ENCODE data around the gene ATP6V1B1. TPM values are rescaled to one million over a fixed set of nuclear protein-coding genes. Genes with fewer than 3 reads are reported as not detected.

ATP6V1B1 gene
- total and polyA plus RNA-seq, 9 of the 15 experiments (the other 6 are each of a cell fraction or from before 2014, with no cell fraction given), result not detected

- TF ChIP-seq ZNF696 (CRISPR knock-in tag; conservative IDR thresholded peaks at IDR 0.05) (no peak), MYBL2 (IDR thresholded peaks at IDR 0.05; ENCODE audit: low read depth) (no peak), MYBL2 (CRISPR knock-in tag; IDR thresholded peaks at IDR 0.05; ENCODE audit: borderline replicate concordance) (no peak), ATF7 (IDR thresholded peaks at IDR 0.05) (0 out of 2 replicates have a peak, but pooled peaks have one; percentile 22), RAD21 (CRISPR knock-in tag; conservative IDR thresholded peaks at IDR 0.05 in 1 of 2, IDR thresholded peaks at IDR 0.05 in 1 of 2) (peak in 1 of 2 experiments; percentile 51; a peak in 2 of 4 replicates), FOXK2 (conservative IDR thresholded peaks at IDR 0.05 in 1 of 2, IDR thresholded peaks at IDR 0.05 in 1 of 2; ENCODE audit: low read depth in 2 of 2) (0 out of 4 replicates have a peak, but pooled peaks of 1 of the 2 experiments have one; percentile 18), TFE3 (CRISPR knock-in tag; IDR thresholded peaks at IDR 0.05) (0 out of 2 replicates have a peak, but pooled peaks have one; percentile 2), GABPA (tag; conservative IDR thresholded peaks at IDR 0.05; ENCODE audit: low read depth) (peak; percentile 85), ETV6 (IDR thresholded peaks at IDR 0.05; ENCODE audit: borderline replicate concordance in 1 of 2, low read depth in 2 of 2, low read length in 1 of 2) (0 out of 4 replicates have a peak, but pooled peaks of 1 of the 2 experiments have one; percentile 46), ETV6 (CRISPR knock-in tag; IDR thresholded peaks at IDR 0.05; ENCODE audit: borderline replicate concordance) (no peak), CBX1 (IDR thresholded peaks at IDR 0.05; ENCODE audit: low read depth) (0 out of 2 replicates have a peak, but pooled peaks have one; percentile 73), RBM15 (IDR thresholded peaks at IDR 0.05; ENCODE audit: insufficient read depth, low read length) (no peak), EHMT2 (IDR thresholded peaks at IDR 0.05) (peak; percentile 88), GABPB1 (CRISPR knock-in tag; IDR thresholded peaks at IDR 0.05) (peak; percentile 81), HCFC1 (IDR thresholded peaks at IDR 0.05; ENCODE audit: low read depth, low read length) (no peak; the same call in 1 of the 2 replicates), POLR2G (IDR thresholded peaks at IDR 0.05; ENCODE audit: low read depth, low read length) (peak; percentile 54), SMARCE1 (IDR thresholded peaks at IDR 0.05) (0 out of 2 replicates have a peak, but pooled peaks have one; percentile 18), CSDE1 (IDR thresholded peaks at IDR 0.05) (no peak), ZNF140 (CRISPR knock-in tag; IDR thresholded peaks at IDR 0.05) (no peak), SMAD4 (CRISPR knock-in tag; conservative IDR thresholded peaks at IDR 0.05) (0 out of 2 replicates have a peak, but pooled peaks have one; percentile 12)
- TF ChIP-seq, protein P1, sequence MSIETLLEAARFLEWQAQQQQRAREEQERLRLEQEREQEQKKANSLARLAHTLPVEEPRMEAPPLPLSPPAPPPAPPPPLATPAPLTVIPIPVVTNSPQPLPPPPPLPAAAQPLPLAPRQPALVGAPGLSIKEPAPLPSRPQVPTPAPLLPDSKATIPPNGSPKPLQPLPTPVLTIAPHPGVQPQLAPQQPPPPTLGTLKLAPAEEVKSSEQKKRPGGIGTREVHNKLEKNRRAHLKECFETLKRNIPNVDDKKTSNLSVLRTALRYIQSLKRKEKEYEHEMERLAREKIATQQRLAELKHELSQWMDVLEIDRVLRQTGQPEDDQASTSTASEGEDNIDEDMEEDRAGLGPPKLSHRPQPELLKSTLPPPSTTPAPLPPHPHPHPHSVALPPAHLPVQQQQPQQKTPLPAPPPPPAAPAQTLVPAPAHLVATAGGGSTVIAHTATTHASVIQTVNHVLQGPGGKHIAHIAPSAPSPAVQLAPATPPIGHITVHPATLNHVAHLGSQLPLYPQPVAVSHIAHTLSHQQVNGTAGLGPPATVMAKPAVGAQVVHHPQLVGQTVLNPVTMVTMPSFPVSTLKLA (conservative IDR thresholded peaks at IDR 0.05), result no peak
Measured at GRCh38 chr2:71000780-71001591, 65.3 kb downstream of the ATP6V1B1 start (continued).
